ENCODE measurements around the gene IL22RA2. TPM values are rescaled to one million over a fixed set of nuclear protein-coding genes. Genes with fewer than 3 reads are reported as not detected.
"Not testable (repeated sequence)": the region's sequence is repeated elsewhere in the genome, so short reads cannot be mapped to it uniquely, and the experiment has no call there.

The IL22RA2 gene
- total RNA-seq, 1 experiment from 2014 or later, result not detected

DNA sequence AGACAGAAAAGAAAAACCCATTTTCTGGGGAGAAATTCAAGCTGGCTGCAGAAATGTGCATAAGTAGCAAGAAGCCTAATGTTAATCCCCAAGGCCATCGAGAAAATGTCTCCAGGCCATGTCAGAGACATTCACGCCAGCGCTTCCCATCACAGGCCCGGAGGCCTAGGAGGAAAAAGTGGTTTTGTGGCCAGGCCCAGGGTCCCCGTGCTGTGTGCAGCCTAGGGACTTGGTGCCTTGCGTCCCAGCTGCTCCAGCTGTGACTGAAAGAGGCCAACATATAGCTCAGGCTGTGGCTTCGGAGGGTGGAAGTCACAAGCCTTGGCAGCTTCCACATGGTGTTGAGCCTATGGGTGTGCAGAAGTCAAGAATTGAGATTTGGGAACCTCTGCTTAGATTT, 34.8 kb upstream of the IL22RA2 start:
- no peak overlapping the region for H3K4me2 ChIP-seq (ENCODE audit: insufficient read depth, insufficient read length, low read length)
- Mint-ChIP-seq H3K9me3 (peaks cover 40 to 49% of the 10 kb centered on the region in 2 experiments), H3K4me3 (no peak overlapping the region), H3K36me3 (ENCODE audit: insufficient read depth in 1 of 3, low read depth in 3 of 3) (peaks cover 75 to 90% (median 78%) of the 10 kb centered on the region in 3 experiments), H3K4me1 (no peaks in the 10 kb centered on the region), H3K27ac (no peak overlapping the region), H3K27me3 (ENCODE audit: low read depth) (no peaks in the 10 kb centered on the region)
- no peak overlapping the region for H3K4ac ChIP-seq (ENCODE audit: low read depth, low read length)
- no peak for DNase-seq
- peaks cover 4% of the 10 kb centered on the region; the same call in 1 of the 2 replicates for H3K79me2 ChIP-seq (ENCODE audit: insufficient read depth, low read length)
- H3K79me1 ChIP-seq (ENCODE audit: insufficient read depth, low read depth, low read length, poor library complexity, severe bottlenecking), result peaks cover 4% of the 10 kb centered on the region
- H3T11ph ChIP-seq (ENCODE audit: low read length), result no peak overlapping the region
- no peaks in the 10 kb centered on the region for H3K27me3 ChIP-seq (ENCODE audit: insufficient read depth, low read length)
- no peak overlapping the region for H2BK15ac ChIP-seq (ENCODE audit: low read depth, low read length)
- H4K20me1 ChIP-seq (ENCODE audit: control insufficient read depth, insufficient read depth, insufficient read length), result no peaks in the 10 kb centered on the region
- no peak overlapping the region for H2AFZ ChIP-seq (ENCODE audit: low read length)
- peaks cover 11% of the 10 kb centered on the region for H3K9me3 ChIP-seq (ENCODE audit: control insufficient read depth, low read depth, low read length)
- no peak overlapping the region for H2BK12ac ChIP-seq (ENCODE audit: insufficient read length, low read depth, low read length)
- no peak overlapping the region for H2BK5ac ChIP-seq (ENCODE audit: insufficient read length, low read length)
- no peaks in the 10 kb centered on the region for H3K23me2 ChIP-seq (ENCODE audit: insufficient read length, low read depth, low read length, poor library complexity, severe bottlenecking)
- H3K9ac ChIP-seq (ENCODE audit: extremely low read depth, insufficient read length, low read length), result no peak overlapping the region
- no peak overlapping the region for H4K8ac ChIP-seq (replicated peaks; ENCODE audit: insufficient read length, low read depth, low read length)
- no peak overlapping the region for H2BK120ac ChIP-seq (ENCODE audit: low read depth, low read length, poor library complexity, severe bottlenecking)
- WGBS (ENCODE audit: extremely low coverage, insufficient read length, low lambda C conversion rate), result no CpG with 5 or more reads among the region's 7 CpGs
- H2BK20ac ChIP-seq (ENCODE audit: low read depth, low read length, poor library complexity, severe bottlenecking), result no peak overlapping the region
- H3K56ac ChIP-seq (ENCODE audit: insufficient read length, low read depth, low read length), result no peak overlapping the region
- H3K27ac ChIP-seq (ENCODE audit: insufficient read length, low read depth, low read length), result no peak overlapping the region
- no peak overlapping the region for H3K18ac ChIP-seq (ENCODE audit: insufficient read length, low read depth, low read length)
- no peaks in the 10 kb centered on the region for H3K4me1 ChIP-seq (ENCODE audit: insufficient read depth, low read length)
- no peak overlapping the region for H4K5ac ChIP-seq (ENCODE audit: insufficient read length, low read depth, low read length)
- H3K23ac ChIP-seq (ENCODE audit: insufficient read length, low read depth, low read length), result no peak overlapping the region
- TF ChIP-seq, protein P1, sequence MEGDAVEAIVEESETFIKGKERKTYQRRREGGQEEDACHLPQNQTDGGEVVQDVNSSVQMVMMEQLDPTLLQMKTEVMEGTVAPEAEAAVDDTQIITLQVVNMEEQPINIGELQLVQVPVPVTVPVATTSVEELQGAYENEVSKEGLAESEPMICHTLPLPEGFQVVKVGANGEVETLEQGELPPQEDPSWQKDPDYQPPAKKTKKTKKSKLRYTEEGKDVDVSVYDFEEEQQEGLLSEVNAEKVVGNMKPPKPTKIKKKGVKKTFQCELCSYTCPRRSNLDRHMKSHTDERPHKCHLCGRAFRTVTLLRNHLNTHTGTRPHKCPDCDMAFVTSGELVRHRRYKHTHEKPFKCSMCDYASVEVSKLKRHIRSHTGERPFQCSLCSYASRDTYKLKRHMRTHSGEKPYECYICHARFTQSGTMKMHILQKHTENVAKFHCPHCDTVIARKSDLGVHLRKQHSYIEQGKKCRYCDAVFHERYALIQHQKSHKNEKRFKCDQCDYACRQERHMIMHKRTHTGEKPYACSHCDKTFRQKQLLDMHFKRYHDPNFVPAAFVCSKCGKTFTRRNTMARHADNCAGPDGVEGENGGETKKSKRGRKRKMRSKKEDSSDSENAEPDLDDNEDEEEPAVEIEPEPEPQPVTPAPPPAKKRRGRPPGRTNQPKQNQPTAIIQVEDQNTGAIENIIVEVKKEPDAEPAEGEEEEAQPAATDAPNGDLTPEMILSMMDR (conservative IDR thresholded peaks at IDR 0.05), result no peak
- no peak overlapping the region for H4K91ac ChIP-seq (ENCODE audit: insufficient read length, low read depth, low read length)
- no peak overlapping the region for H2AK5ac ChIP-seq (ENCODE audit: insufficient read length, low read length)
- H3K14ac ChIP-seq (ENCODE audit: insufficient read depth, low read length), result no peak overlapping the region

DNA sequence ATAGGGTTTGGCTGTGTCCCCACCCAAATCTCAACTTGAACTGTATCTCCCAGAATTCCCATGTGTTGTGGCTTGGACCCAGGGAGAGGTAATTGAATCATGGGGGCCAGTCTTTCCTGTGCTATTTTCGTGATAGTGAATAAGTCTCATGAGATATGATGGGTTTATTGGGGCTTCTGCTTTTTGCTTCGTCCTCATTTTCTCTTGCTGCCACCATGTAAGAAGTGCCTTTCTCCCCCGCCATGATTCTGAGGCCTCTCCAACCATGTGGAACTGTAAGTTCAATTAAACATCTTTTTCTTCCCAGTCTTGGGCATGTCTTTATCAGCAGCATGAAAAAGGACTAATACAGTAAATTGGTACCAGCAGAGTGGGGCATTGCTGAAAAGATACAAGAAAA, 34.0 kb upstream of the IL22RA2 start:
- not testable (repeated sequence) for H4K5ac ChIP-seq (ENCODE audit: insufficient read length, low read depth, low read length); H2BK5ac ChIP-seq (ENCODE audit: insufficient read length, low read length); H2BK20ac ChIP-seq (ENCODE audit: low read depth, low read length, poor library complexity, severe bottlenecking); H3K56ac ChIP-seq (ENCODE audit: insufficient read length, low read depth, low read length); H3K79me1 ChIP-seq (ENCODE audit: insufficient read depth, low read depth, low read length, poor library complexity, severe bottlenecking); H3T11ph ChIP-seq (ENCODE audit: low read length); H3K27me3 ChIP-seq (ENCODE audit: insufficient read depth, low read length); H3K27me3 Mint-ChIP-seq (ENCODE audit: low read depth); H3K4me1 ChIP-seq (ENCODE audit: insufficient read depth, low read length); DNase-seq; H3K4ac ChIP-seq (ENCODE audit: low read depth, low read length); H3K23ac ChIP-seq (ENCODE audit: insufficient read length, low read depth, low read length); H2BK15ac ChIP-seq (ENCODE audit: low read depth, low read length); H3K14ac ChIP-seq (ENCODE audit: insufficient read depth, low read length); H4K91ac ChIP-seq (ENCODE audit: insufficient read length, low read depth, low read length); H3K9ac ChIP-seq (ENCODE audit: extremely low read depth, insufficient read length, low read length); H2AFZ ChIP-seq (ENCODE audit: low read length); H3K23me2 ChIP-seq (ENCODE audit: insufficient read length, low read depth, low read length, poor library complexity, severe bottlenecking); H4K8ac ChIP-seq (replicated peaks; ENCODE audit: insufficient read length, low read depth, low read length); H2BK120ac ChIP-seq (ENCODE audit: low read depth, low read length, poor library complexity, severe bottlenecking); H2BK12ac ChIP-seq (ENCODE audit: insufficient read length, low read depth, low read length); H3K27ac ChIP-seq (ENCODE audit: insufficient read length, low read depth, low read length); H3K4me2 ChIP-seq (ENCODE audit: insufficient read depth, insufficient read length, low read length); H3K4me1 Mint-ChIP-seq; H2AK5ac ChIP-seq (ENCODE audit: insufficient read length, low read length); H4K20me1 ChIP-seq (ENCODE audit: control insufficient read depth, insufficient read depth, insufficient read length); H3K27ac Mint-ChIP-seq; H3K4me3 Mint-ChIP-seq; H3K79me2 ChIP-seq (ENCODE audit: insufficient read depth, low read length); H3K18ac ChIP-seq (ENCODE audit: insufficient read length, low read depth, low read length)
- peaks cover 11% of the 10 kb centered on the region for H3K9me3 ChIP-seq (ENCODE audit: control insufficient read depth, low read depth, low read length)
- Mint-ChIP-seq H3K36me3 (ENCODE audit: insufficient read depth in 1 of 3, low read depth in 3 of 3) (peaks cover 76 to 93% (median 84%) of the 10 kb centered on the region in 3 experiments), H3K9me3 (peaks cover 40 to 47% of the 10 kb centered on the region in 2 experiments)
- WGBS (ENCODE audit: extremely low coverage, insufficient read length, low lambda C conversion rate), result no CpG with 5 or more reads among the region's 3 CpGs
